ENCODE measurements around the gene VPS41.

Gene VPS41

DNA sequence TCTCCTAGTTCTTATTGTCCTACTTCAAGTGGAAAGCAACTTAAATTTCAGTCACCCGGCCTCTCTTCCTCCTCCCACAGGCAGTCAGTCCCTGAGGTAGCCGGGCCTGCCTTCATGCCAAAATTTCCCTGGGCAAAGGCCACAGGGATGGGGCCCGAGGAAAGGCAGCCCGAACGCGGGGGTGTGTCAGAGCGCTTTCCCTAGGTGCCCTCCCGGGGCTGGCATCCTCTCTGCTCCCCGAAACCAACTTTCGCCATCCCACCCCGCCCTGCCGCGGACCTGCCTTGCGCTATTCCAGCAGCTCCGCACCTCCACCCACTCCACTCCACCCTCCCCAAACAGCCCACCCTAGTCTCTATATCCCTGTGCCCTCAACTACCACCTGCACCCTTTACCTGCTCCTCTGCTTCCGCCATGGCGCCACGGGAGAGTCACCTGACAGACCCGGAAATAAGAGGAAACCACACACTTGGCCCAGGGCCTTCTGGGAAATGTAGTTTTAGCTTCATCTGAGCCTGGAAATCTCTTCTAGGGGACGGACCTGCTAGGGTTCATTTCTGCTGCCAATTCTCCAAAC, at the start of gene VPS41:
VPS41 (minus strand) TSS at position 433 of the 577 bp plus-strand sequence; CDS start at position 416, 17 bp downstream.
- no peaks in the 10 kb centered on the region for H3K36me3 ChIP-seq (ENCODE audit: insufficient read depth)
- H3K27ac ChIP-seq: peak within 1 kb of the TSS; percentile 22; the same call in 1 of the 2 replicates
- H3K79me2 ChIP-seq (ENCODE audit: insufficient read depth, low read depth): peaks cover 42% of the 10 kb centered on the region; the same call in 1 of the 2 replicates

DNA sequence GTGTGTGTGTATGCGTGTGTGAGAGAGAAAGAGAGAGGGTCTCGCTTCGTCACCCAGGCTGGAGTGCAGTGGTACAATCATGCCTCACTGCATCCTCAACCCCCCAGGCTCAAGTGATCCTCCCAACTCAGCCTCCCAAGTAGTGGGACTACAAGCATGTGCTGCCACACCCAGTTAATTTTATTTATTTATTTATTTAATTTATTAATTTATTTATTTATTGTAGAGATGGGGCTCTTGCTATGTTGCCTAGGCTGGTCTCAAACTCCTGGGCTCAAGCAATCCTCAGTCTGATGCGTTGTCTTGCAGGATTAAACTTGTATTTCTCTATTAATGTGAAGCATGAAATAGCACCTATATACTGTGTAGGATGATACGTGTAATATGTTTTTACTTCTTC, 46.9 kb upstream of the VPS41 start:
- no peaks in the 10 kb centered on the region for H3K79me2 ChIP-seq (ENCODE audit: insufficient read depth, low read depth)
- no peak overlapping the region for H3K4me3 ChIP-seq (IDR thresholded peaks at IDR 0.05; ENCODE audit: insufficient read depth, low read depth, low read length)
- H3K4me2 ChIP-seq: no peak overlapping the region
- no peaks in the 10 kb centered on the region for H4K20me1 ChIP-seq (ENCODE audit: insufficient read depth)
- TF ChIP-seq, protein P1, sequence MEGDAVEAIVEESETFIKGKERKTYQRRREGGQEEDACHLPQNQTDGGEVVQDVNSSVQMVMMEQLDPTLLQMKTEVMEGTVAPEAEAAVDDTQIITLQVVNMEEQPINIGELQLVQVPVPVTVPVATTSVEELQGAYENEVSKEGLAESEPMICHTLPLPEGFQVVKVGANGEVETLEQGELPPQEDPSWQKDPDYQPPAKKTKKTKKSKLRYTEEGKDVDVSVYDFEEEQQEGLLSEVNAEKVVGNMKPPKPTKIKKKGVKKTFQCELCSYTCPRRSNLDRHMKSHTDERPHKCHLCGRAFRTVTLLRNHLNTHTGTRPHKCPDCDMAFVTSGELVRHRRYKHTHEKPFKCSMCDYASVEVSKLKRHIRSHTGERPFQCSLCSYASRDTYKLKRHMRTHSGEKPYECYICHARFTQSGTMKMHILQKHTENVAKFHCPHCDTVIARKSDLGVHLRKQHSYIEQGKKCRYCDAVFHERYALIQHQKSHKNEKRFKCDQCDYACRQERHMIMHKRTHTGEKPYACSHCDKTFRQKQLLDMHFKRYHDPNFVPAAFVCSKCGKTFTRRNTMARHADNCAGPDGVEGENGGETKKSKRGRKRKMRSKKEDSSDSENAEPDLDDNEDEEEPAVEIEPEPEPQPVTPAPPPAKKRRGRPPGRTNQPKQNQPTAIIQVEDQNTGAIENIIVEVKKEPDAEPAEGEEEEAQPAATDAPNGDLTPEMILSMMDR (conservative IDR thresholded peaks at IDR 0.05; ENCODE audit: low read depth, low read length): no peak
- H3K4me1 ChIP-seq (ENCODE audit: low read depth, poor library complexity, severe bottlenecking): no peaks in the 10 kb centered on the region
- H3K36me3 ChIP-seq (ENCODE audit: insufficient read depth): no peaks in the 10 kb centered on the region
- H3K9ac ChIP-seq: no peak overlapping the region
- no peak overlapping the region for H3K27ac ChIP-seq
- H2AFZ ChIP-seq (ENCODE audit: low read depth): no peak overlapping the region
- H3K27me3 ChIP-seq (ENCODE audit: insufficient read depth, low read depth): no peaks in the 10 kb centered on the region

More for the DNA sequence above, at the start of gene VPS41:
- Histone ChIP-seq H3K4me1 (ENCODE audit: low read depth, poor library complexity, severe bottlenecking) (peaks cover 44% of the 10 kb centered on the region), H3K4me2 (peak within 1 kb of the TSS; percentile 96), H3K9ac (peak within 1 kb of the TSS; percentile 52; the same call in 1 of the 2 replicates), H3K27me3 (ENCODE audit: insufficient read depth, low read depth) (no peaks in the 10 kb centered on the region), H2AFZ (ENCODE audit: low read depth) (peak within 1 kb of the TSS; percentile 53), H4K20me1 (ENCODE audit: insufficient read depth) (no peaks in the 10 kb centered on the region), H3K4me3 (IDR thresholded peaks at IDR 0.05; ENCODE audit: insufficient read depth, low read depth, low read length) (no peak within 1 kb of the TSS)
- TF ChIP-seq, protein P1 (conservative IDR thresholded peaks at IDR 0.05; ENCODE audit: low read depth, low read length): no peak

DNA sequence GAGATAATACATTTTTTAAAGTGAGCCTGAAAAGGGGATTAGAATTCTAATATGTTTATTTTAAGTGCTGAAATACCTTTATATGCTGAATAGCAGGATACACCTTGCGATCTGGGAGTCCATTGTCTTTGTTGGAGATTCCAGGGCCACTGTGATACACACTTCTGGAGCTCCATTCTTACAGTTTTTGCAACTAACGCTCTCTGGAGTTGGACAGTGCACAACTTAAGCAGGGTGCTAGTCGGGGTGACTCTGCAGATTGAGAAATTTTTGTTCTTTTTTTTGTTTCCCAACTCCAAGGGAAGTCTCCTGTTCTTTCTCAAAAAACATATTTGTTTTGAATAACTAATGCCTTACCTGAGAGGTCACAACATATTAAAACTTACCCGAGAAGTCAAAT, 45.0 kb upstream of the VPS41 start:
- H4K20me1 ChIP-seq (ENCODE audit: insufficient read depth): no peaks in the 10 kb centered on the region
- H3K4me2 ChIP-seq: no peak overlapping the region
- H3K4me1 ChIP-seq (ENCODE audit: low read depth, poor library complexity, severe bottlenecking): peaks cover 13% of the 10 kb centered on the region
- no peak overlapping the region for H3K27ac ChIP-seq
- no peaks in the 10 kb centered on the region for H3K79me2 ChIP-seq (ENCODE audit: insufficient read depth, low read depth)
- H3K9ac ChIP-seq: no peak overlapping the region
- H3K27me3 ChIP-seq (ENCODE audit: insufficient read depth, low read depth): no peaks in the 10 kb centered on the region
- no peak overlapping the region for H3K4me3 ChIP-seq (IDR thresholded peaks at IDR 0.05; ENCODE audit: insufficient read depth, low read depth, low read length)
- H2AFZ ChIP-seq (ENCODE audit: low read depth): no peak overlapping the region
- no peaks in the 10 kb centered on the region for H3K36me3 ChIP-seq (ENCODE audit: insufficient read depth)
- TF ChIP-seq, protein P1 (conservative IDR thresholded peaks at IDR 0.05; ENCODE audit: low read depth, low read length): no peak

DNA sequence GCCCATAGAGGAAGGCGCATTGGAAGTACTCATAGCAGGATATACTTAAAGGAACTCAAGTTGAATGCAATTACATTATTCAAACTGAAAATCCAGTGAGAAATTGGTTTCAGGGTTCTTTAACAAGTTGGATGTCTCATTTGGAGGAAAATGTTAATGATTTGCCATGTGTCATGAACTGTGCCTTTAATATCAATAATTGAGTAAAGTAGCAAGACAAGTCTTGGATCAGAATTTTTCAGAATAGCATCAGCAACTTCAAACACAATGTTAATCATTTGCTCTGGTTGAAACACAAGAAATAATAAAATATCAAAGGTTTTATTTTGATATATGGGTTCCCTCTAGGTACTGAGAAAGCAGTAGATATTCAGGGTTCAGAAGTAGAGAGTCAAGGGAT, 44.2 kb upstream of the VPS41 start:
- H3K36me3 ChIP-seq (ENCODE audit: insufficient read depth): no peaks in the 10 kb centered on the region
- H3K9ac ChIP-seq: no peak overlapping the region
- no peak overlapping the region for H2AFZ ChIP-seq (ENCODE audit: low read depth)
- H3K4me1 ChIP-seq (ENCODE audit: low read depth, poor library complexity, severe bottlenecking): peaks cover 13% of the 10 kb centered on the region
- no peaks in the 10 kb centered on the region for H4K20me1 ChIP-seq (ENCODE audit: insufficient read depth)
- no peak overlapping the region for H3K4me3 ChIP-seq (IDR thresholded peaks at IDR 0.05; ENCODE audit: insufficient read depth, low read depth, low read length)
- H3K27me3 ChIP-seq (ENCODE audit: insufficient read depth, low read depth): no peaks in the 10 kb centered on the region
- H3K4me2 ChIP-seq: no peak overlapping the region
- TF ChIP-seq, protein P1 (conservative IDR thresholded peaks at IDR 0.05; ENCODE audit: low read depth, low read length): no peak
- no peaks in the 10 kb centered on the region for H3K79me2 ChIP-seq (ENCODE audit: insufficient read depth, low read depth)
- H3K27ac ChIP-seq: no peak overlapping the region
